ENCODE data around the gene GH1. TPM values are rescaled to one million over a fixed set of nuclear protein-coding genes. Genes with fewer than 3 reads are reported as not detected.
"Not testable (repeated sequence)": the region's sequence is repeated elsewhere in the genome, so short reads cannot be mapped to it uniquely, and the experiment has no call there.

Gene GH1
- polyA plus RNA-seq (2013, experiment 1 of 2; ENCODE audit: insufficient read length) = not detected
- polyA plus RNA-seq (2013, experiment 2 of 2; ENCODE audit: insufficient read length) = not detected

DNA sequence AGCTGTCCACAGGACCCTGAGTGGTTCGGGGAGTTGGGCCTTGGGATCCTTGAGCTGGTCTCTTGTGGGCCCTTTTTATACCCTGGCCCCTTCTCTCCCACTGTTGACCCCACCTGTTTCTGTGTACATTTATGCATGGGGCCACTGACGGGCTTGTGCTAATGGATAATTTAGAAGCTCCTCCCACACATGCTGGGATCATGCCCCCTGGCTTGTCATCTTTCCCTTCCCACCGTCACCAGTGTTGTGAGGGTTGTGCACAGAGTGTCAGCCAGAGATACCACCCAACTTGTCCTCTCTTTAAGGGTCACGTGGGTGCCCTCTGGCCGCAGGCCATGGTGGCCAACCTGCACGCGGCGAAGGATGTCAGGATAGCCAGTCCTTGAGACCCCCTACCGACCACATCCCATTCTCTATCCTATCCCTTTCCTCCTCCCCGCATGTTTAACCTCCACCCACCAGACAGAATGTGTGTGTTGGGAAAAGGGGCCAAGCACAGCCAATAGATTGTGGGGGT lies at the start of gene GH1:
TSS of gene GH1 (minus strand) at position 51 of the 517 bp plus-strand sequence. CDS start 63 bp downstream, outside the sequence.
- DNase-seq = not testable (repeated sequence)

DNA sequence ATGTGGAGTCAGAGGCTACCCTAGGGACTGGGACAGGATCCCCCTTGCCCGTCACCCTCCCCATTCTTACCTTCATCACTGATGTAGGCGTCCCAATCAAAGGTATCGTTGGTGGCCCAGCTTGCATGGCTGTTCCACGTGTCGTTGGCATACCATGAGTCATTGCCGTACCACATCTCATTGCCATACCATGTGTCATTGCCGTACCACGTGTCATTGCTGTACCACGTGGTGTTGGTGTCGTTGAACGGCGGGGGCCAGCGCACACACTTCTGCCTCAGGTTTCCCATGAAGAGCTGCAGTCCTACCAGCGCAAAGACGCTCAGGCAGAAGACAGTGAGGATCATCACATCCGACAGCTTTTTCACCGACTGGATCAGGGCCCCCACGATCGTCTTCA lies 49.3 kb upstream of the GH1 start:
- DNase-seq = no peak

DNA sequence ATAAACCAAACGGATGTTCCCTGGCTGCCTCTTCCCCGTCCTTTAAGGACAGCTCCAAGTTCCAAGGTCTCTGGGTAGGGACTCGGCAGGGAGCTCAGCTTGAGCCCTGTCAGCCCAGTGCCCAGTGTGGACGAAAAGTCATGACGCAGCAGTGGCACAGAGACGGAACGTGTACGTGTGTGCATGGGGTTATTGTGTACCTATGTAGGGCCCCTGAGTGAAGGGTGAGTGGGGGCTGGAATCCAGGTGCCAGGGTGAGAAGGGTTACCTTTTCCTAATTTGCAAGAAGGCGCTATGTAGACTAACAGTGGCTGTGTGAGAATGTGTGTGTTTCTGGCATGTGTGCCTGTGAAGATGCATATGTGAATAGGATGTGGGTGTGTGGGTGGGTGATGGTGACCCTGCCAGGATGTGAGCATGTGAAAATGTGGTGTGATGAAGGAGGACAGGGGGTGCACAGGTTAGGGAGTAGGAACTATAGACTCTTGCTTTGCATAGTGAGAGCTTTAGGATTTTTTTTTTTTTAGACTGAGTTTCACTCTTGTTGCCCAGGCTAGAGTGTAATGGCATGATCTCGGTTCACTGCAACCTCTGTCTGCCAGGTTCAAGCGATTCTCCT lies 48.1 kb upstream of the GH1 start:
- no peak for DNase-seq

DNA sequence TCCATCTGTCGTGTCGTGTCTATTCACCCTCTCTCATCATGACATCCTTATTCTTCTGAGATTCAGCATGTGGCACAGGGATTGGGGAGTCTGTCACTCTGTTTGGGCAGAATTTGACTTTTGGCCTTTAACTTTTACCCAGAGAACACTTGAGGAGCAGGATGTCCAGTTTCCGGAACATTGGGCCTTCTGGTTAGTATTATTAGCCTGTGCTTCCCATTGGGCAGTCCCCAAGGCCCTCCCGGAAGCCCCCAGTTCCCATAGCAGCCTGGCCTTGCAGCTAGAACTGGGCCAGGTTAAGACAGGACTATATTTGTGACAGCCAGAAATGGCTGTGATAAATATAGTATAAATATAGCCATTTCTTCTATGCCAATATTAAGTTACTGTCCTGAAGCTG lies 44.5 kb upstream of the GH1 start:
- DNase-seq = no peak

GRCh38 chr17:63962298-63962744 lies 43.7 kb upstream of the GH1 start:
- no peak for DNase-seq

DNA sequence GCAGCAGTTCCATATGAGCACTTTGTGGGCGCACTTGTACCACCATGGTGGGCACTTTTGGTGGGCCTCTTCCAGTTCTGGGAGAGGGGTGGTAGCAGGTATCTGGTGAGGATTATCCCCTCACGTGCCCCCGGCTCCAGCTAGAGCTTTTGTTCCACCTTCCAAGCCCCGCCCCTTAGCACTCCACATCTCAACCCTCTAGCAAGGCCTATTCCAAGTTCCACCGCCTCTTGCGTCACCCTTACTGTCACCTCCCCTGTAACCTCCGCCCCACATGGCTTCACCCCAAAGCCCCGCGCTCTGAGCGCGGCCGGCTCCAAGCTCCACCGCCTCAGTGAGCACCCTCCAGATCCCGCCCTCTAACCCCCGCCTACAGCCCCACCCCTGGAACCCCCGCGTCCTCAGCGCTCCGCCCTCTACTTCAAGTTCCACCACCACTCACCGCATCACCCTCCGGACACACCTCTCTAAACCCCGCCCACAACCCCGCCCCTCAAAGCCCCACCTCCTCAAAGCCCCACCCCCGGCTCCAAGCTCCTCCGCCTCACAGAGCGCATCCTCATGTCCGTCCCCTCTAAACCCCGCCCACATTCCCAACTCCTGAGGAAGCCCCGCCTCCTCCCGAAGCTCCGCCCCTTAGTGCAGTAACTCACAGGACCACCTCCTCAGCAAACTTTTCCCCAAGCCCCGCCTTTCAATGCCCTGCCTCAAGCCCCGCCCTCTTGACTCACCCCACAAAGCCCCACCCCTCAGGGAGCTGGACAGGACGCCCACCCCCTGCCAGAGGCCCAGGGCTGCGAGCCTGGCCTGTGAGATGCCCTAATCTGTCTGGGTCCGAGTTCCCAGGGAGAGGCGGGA lies 42.9 kb upstream of the GH1 start:
- peak; percentile 60 for DNase-seq

DNA sequence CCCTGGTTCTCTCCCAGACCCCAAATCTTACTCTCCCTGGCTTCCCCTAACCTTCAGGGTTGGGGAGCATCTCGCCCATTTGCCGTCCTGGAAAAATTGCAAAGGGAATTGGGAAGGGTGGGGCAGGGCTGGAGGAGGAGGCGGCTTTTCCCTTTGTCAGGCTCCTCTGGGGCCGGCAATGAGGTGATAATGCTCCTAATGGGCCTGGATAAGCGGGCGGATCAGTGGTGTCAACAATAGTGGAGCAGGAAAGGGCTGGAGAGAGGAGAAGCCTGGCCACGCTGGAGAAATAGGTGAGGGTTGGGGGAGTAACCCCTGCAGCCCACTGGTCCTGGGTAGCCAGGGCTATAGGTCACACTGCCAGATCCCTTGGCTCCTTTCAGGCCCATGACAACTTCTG lies 41.8 kb upstream of the GH1 start:
- no peak for DNase-seq

- no peak for DNase-seq
These were observed 41.4 kb upstream of the GH1 start for GRCh38 chr17:63960006-63960405.

DNA sequence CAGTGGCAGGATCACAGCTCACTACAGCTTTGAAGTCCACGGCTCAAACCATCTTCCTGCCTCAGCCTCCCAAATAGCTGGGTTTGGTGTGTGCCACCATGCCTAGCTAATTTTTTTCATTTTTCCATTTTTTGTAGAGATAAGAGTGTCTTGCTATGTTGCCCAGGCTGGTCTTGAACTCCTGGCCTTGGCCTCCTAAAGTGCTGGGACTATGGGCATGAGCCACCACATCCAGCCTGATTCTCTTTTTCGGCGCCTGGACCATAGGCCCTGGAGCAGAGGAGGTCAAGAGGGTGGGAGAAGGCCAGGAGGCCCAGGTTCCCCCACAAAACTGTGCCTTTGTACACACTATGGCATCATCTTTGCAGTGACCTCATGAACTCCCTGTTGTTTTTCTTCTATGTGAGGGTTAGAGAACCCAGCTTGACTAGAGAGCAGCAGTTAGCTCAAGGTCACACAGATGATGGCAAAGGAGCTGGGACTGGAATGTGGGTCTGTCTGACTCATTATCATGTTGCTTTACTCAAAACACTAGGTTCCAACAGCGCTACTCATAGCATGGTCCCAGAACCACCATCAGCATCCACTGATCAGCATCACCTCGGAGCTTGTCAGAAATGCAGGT lies 37.8 kb upstream of the GH1 start:
- DNase-seq = peak; percentile 40

DNA sequence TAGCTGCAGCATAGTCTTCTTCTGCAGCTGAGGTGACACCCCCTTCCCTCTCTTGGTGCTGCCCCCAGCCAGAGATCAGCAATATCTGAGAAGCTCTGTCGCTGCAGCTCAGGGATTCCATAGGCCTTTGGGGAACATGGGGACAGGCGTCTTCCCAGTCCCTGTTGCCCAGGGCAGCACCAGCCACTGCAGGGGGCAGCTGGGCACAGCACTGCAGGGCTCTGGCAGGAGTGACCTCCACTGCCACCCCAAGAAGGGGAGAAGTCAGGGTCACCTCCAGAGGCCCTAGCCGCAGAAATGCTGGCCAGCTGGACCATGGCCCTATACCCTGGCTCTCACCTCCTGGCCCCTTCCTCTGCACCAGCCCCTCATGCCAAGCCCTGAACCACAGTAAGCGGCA lies 37.2 kb upstream of the GH1 start:
- no peak for DNase-seq

DNA sequence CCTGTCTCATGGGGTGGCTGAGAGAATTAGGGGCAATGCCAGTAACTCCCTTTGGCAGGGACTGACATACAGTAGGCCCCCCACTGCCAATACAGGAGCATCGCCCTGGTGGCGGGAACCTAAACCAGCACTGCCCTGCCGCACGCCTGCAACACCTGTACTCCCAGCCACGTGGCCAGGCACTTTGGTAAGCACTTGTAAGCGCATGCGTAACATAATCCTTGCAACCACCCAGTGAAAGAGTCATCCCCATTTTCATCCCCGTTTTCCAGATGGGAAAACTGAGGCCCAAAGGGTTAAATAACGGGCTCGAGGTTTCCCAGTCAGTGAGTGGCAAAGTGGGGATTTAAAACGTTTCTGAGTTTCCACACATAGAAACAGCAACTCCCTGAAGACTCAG lies 36.6 kb upstream of the GH1 start:
- DNase-seq = no peak

- DNase-seq = no peak
These were observed 35.9 kb upstream of the GH1 start for GRCh38 chr17:63954402-63955063.

DNA sequence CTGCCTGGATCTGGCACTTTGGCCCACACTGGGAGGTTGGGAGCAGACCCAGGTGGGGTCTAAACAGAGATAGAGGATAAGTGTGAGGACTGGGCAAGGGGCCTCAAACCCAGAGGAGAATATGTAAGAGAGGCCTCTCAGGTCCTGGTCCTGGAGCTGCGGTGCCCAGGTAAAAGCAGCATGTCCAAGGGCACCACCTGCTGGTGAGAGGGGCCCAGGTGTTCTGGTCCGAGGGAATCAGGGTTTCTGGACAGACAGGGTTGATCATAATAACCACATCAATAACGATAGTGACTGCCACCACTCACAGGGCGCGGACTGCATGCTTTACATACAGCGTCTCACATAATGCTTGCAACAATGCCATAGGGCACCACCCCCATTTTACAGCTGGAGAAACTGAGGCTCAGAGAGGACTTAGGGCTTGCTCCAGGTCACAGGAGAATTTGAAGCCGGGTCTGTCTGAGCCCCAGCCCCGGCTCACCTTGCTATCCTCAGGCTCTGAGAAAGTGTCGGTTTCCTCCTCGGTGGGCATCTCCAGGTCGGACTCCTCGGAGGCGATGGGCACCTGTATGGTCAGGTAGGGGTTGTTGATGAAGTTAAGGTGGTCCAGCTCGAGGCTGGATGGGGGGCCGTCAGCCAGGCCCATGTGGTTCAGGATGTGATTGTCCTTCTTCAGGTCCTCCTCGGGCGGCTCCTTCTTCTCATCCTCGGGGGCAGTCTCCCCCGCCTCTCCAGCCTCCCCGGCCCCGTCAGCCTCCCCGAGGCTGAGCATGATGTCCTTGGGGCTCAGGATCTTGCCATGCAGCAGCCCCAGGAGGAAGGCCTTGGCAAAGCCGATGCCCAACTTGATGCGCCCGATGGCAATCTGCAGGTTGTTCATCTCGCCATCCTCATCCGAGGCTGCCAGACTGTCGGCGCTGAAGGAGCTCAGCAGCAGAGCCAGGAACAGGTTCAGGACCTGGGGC lies 32.6 kb upstream of the GH1 start:
- DNase-seq = no peak

- DNase-seq = no peak
These were observed 31.1 kb upstream of the GH1 start for GRCh38 chr17:63949576-63950250.

DNA sequence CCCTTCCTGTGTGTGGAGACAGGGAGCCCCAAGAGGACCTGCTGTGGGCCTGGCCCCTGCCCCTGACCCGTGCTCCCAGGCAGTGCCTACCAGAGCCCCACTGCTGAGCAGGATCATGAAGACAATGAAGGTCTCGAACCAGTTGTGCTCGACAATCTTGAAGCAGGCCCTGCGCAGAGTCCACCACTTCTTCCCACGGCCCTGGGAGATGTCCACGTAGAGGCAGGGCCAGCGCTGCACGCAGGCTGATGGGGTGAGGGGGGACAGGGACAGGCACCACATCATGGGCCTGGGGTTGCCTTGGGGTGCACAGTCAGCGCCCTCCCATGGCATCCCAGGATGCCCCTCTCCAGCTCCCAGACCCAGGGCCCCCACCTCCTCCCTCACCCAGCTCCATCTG lies 29.9 kb upstream of the GH1 start:
- DNase-seq = no peak

DNA sequence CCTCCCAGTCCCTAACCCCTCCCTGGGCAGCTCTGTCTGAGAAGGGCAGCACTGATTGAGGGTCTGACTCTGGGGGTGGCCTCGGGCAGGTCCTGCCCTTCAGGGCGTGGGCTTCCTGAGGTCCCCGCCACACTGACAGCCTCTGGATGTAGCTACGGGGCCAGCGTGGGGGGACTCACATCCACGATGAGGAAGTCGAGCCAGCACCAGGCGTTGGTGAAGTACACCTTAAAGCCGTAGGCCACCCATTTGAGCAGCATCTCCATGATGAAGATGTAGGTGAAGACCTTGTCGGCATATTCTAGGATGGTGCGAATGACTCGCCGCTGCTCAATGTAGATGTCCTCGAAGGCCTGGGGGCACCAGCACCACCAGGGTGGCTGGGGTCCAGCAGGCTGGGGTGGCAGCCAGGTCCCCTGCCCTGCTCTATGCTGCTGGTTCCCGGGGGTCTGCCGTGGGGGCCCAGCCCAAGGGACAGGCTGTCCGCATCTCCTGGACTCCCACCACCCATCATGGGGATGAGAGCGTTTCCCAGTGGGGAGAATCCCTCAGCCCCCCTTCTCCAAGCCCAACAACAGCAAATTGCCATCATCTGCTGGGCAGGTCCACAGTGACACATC lies 29.2 kb upstream of the GH1 start:
- no peak for DNase-seq

DNA sequence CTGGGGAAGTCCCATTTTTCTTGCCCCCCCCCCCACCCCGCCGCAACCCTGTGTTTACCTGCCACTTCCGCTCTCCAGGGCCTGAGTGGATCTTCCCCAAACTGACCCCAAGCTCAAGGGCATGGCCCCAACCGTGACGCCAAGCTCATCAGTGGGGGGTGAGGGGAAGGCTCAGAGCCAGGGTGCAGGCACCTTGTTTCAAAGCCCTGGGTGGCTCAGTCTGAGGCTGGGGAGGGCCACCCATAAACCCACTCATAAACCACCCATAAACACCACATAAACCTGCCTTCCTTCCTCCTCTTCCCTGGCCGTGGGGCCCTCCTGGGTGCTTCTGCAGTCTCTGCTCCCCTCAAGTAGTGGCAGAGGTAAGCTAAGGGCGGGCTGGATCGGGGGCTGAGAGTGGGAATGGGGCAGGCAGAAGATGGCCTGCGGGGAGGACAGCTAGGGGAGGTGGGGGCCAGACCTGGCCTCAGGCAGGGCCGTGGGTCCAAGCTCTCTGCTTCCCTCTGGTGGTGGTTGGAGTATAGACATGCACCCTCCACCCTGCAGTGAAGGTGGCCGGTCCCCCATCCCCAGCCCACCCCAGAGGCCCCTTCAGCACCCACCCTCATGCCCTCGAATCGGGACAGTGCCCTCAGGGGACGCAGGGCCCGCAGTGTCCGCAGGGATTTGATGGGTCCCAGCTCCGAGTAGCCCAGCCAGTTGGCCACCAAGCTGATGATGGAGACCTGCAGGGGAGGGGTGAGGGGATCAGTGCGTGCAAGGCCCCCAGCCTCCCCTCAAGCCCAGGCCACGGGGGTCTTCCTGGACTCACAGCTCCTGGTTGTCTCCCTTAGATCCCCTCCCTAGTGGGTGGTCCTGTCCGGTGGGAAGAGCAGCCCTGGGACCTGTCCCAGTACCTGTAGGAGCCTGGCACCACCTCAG lies 28.1 kb upstream of the GH1 start:
- DNase-seq = peak; percentile 11

DNA sequence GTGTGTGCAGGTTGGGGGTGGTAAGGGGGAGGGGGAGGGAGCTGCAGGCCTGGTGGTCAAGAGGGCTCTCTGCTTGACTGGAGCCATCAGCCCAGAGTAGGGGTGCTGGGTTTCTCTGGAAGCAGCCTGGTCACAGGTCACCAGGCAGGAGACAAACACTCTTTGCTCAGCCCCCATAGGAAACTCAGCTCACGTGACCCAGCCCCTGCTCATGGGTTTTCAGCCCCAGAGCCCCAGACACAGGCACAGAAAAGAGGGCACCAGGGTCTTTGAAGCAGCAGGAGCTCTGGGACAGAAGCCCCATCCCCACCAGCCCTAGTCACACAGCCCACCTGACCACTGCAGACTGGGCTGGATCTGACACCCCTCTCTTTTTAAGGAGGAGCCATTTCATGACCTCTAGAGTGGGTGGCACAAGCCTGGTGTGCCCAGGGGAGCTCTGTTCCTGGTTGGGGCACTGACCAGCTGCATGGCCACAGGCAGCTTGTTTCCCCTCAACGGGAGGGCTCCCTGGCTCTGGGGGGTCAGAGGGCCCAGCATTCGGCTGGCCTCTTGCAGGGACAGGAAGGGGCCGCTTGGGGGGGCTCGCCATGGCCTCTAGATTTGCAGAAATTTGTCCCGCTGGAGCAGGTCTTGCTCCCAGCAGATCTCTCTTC lies 27.3 kb upstream of the GH1 start:
- no peak for DNase-seq
